Measurements from ENCODE around the gene SHISA9. TPM values are rescaled to one million over a fixed set of nuclear protein-coding genes. Genes with fewer than 3 reads are reported as not detected.

SHISA9 gene
- total RNA-seq, 1 donor from 2014 or later: not detected

- no peaks in the 10 kb centered on the region for H3K27me3 ChIP-seq
- no peak overlapping the region for H3K4me3 ChIP-seq
- H3K27ac ChIP-seq: no peak overlapping the region
- TF ChIP-seq CTCF (IDR thresholded peaks at IDR 0.05): no peak
- H3K4me1 ChIP-seq: no peaks in the 10 kb centered on the region
- no peak for DNase-seq
- H3K9me3 ChIP-seq: no peaks in the 10 kb centered on the region
- intact Hi-C loops (cut with DNase I): no loop called here
- no peak for ATAC-seq
- H3K36me3 ChIP-seq: no peaks in the 10 kb centered on the region
Observed at GRCh38 chr16:13269905-13270528, 368.6 kb downstream of the SHISA9 start.

GRCh38 chr16:13270602-13271001 is 369.2 kb downstream of the SHISA9 start:
- H3K27me3 ChIP-seq: no peaks in the 10 kb centered on the region
- intact Hi-C loops (cut with DNase I): no loop called here
- H3K36me3 ChIP-seq: no peaks in the 10 kb centered on the region
- no peaks in the 10 kb centered on the region for H3K4me1 ChIP-seq
- H3K9me3 ChIP-seq: no peaks in the 10 kb centered on the region
- ATAC-seq (no peak), DNase-seq (no peak)
- H3K4me3 ChIP-seq: no peak overlapping the region
- H3K27ac ChIP-seq: no peak overlapping the region
- no peak for TF ChIP-seq CTCF (IDR thresholded peaks at IDR 0.05)

GRCh38 chr16:13289515-13289914 is 388.1 kb downstream of the SHISA9 start:
- DNase-seq (no peak), ATAC-seq (no peak)
- no peaks in the 10 kb centered on the region for H3K9me3 ChIP-seq
- no peak for TF ChIP-seq CTCF (IDR thresholded peaks at IDR 0.05)
- no peaks in the 10 kb centered on the region for H3K36me3 ChIP-seq
- H3K4me1 ChIP-seq: no peaks in the 10 kb centered on the region
- intact Hi-C loops (cut with DNase I): no loop called here
- H3K27me3 ChIP-seq: no peaks in the 10 kb centered on the region
- H3K4me3 ChIP-seq: no peak overlapping the region
- no peak overlapping the region for H3K27ac ChIP-seq

Other genes starting within 250 kb of the SHISA9 start
- gene CPPED1, start 97.7 kb upstream of the SHISA9 start, total RNA-seq: 20.1 TPM

Measured in upper lobe of right lung (tissue), 1 donor.